ENCODE data around the gene DZIP1L. TPM values are rescaled to one million over a fixed set of nuclear protein-coding genes. Genes with fewer than 3 reads are reported as not detected.
"Not testable (repeated sequence)": the region's sequence is repeated elsewhere in the genome, so short reads cannot be mapped to it uniquely, and the experiment has no call there.

DZIP1L gene, protein sequence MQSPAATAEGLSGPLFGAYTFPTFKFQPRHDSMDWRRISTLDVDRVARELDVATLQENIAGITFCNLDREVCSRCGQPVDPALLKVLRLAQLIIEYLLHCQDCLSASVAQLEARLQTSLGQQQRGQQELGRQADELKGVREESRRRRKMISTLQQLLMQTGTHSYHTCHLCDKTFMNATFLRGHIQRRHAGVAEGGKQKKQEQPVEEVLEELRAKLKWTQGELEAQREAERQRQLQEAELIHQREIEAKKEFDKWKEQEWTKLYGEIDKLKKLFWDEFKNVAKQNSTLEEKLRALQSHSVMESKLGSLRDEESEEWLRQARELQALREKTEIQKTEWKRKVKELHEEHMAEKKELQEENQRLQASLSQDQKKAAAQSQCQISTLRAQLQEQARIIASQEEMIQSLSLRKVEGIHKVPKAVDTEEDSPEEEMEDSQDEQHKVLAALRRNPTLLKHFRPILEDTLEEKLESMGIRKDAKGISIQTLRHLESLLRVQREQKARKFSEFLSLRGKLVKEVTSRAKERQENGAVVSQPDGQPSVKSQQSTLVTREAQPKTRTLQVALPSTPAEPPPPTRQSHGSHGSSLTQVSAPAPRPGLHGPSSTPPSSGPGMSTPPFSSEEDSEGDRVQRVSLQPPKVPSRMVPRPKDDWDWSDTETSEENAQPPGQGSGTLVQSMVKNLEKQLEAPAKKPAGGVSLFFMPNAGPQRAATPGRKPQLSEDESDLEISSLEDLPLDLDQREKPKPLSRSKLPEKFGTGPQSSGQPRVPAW
- 1 to 10 TPM in 2 of 4 donors, under 1 TPM in 2; 0.27 to 1.6 (median 0.75) TPM for polyA plus RNA-seq
- long read RNA-seq, donor 1, result 0 reads
- long read RNA-seq, donor 2, result 0 reads
- long read RNA-seq, donor 3, partial matches to known transcripts, result 0 of 1 reads
- long read RNA-seq, donor 3, other reads (novel, unspliced or antisense), result 0 of 1 reads
- long read RNA-seq, donor 4, result 0 reads
- long read RNA-seq, donor 5, result 0 reads
- long read RNA-seq, donor 6, result 0 reads
- long read RNA-seq, donor 7, result 0 reads
- long read RNA-seq, donor 8, result 0 reads
- long read RNA-seq, donor 9, result 0 reads
- long read RNA-seq, donor 10, partial matches to known transcripts, result 0 of 3 reads
- long read RNA-seq, donor 10, other reads (novel, unspliced or antisense), result 0 of 3 reads

DNA sequence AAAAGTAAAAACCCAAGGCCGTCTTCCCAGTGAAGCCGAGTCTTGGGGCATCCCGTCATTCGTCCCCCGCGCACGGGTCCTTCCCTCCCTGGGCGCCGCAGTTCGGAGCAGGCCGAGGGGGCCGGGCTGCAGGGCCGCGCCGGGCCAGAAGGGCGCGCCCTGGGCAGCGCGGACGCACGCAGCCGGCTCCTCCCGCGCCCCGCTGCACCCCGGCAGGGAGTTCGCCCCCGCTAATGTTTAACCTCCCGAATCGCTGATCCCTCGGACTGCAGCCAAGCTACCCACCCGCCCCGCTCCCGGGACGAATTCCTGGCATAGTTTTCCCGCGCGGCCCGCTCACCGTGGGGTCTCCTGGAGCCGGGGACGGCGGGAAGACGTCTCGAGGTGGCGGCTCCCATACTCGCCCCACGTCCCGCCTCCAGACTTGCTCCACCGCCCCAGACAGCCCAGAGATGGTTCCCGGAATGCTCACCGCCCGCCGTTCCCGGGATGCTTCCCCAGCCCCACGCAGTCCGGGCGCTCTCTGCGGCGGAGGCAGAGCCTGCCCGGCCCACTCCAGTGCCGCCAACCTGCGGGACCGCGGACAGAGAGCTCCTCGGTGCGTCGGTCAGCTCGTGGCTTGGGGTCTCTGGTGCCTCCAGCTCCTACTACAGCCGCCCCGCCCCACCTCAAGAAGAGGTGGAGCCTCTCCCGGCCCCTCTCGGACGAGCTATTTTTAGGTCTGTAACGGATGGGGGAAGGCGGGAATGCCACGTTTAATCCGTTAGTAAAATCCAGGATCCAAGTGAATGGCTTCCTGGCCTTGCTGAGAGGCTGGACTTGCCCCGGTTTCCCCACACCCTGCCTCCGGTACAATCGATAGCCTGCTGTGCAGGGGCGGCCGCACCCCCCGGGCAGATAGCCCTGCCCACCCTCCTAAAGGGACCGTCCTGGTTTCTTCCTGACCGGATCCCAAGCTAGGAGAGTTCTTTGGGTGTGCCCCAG, at the start of gene DZIP1L:
Gene DZIP1L (minus strand): TSS at position 621 of the 984 bp plus-strand sequence. CDS start 11,637 bp downstream, outside the sequence.
- H3K36me3 ChIP-seq (ENCODE audit: control insufficient read depth in 3 of 3, insufficient read depth in 2 of 3, low read depth in 1 of 3, low read length in 3 of 3), result no peaks in the 10 kb centered on the region
- H3K9me3 ChIP-seq (ENCODE audit: control insufficient read depth in 2 of 2, insufficient read depth in 1 of 2, low read depth in 1 of 2, low read length in 1 of 2), result no peaks in the 10 kb centered on the region
- H3K27ac ChIP-seq (ENCODE audit: low read depth in 1 of 3, low read length in 2 of 3), result peak within 1 kb of the TSS in 2 of 3 donors; percentile 71 to 83
- peaks cover 0 to 7% (median 0%) of the 10 kb centered on the region in 3 donors for H3K4me1 ChIP-seq (ENCODE audit: control insufficient read depth in 3 of 3, insufficient read depth in 2 of 3, low read depth in 1 of 3, low read length in 2 of 3)
- 1% methylated on average over 82 to 86 of the region's 86 CpGs for WGBS, 3 donors
- FAIRE-seq (no peak), DNase-seq (peak; percentile 17 to 57)
- H3K27me3 ChIP-seq (ENCODE audit: control insufficient read depth in 3 of 3, insufficient read depth in 3 of 3, low read length in 3 of 3), result peaks cover 0 to 7% (median 3%) of the 10 kb centered on the region in 3 donors
- H3K4me3 ChIP-seq (ENCODE audit: low read depth in 1 of 3, low read length in 3 of 3), result peak within 1 kb of the TSS; percentile 44 to 51 (median 51)

DNA sequence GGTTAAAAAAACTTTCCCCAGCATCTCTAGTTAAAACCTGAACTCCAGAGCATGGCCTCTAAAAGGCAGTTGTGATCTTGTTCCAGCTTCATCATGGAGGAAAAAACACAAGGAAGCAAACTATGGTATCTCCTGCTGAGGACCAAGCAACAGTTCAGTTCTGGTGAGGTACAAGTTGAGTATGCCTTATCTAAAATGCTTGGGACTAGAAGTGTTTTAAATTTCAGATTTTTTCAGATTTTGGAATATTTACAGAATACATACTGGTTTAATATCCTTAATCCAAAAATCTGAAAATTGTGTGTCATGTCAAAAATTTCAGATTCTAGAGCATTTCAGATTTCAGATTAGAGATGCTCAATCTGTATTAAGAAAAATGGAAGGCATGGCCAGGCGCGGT, 49.7 kb upstream of the DZIP1L start:
- no peak overlapping the region for H3K27ac ChIP-seq (ENCODE audit: low read depth in 1 of 3, low read length in 2 of 3)
- 97 to 100% (median 97%) methylated on average over 2 of the region's 2 CpGs for WGBS, 3 donors
- no peaks in the 10 kb centered on the region for H3K9me3 ChIP-seq (ENCODE audit: control insufficient read depth in 2 of 2, insufficient read depth in 1 of 2, low read depth in 1 of 2, low read length in 1 of 2)
- H3K4me3 ChIP-seq (ENCODE audit: low read depth in 1 of 3, low read length in 3 of 3), result no peak overlapping the region
- no peaks in the 10 kb centered on the region for H3K4me1 ChIP-seq (ENCODE audit: control insufficient read depth in 3 of 3, insufficient read depth in 2 of 3, low read depth in 1 of 3, low read length in 2 of 3)
- peaks cover 5 to 36% (median 22%) of the 10 kb centered on the region in 3 donors for H3K36me3 ChIP-seq (ENCODE audit: control insufficient read depth in 3 of 3, insufficient read depth in 2 of 3, low read depth in 1 of 3, low read length in 3 of 3)
- FAIRE-seq, result no peak
- H3K27me3 ChIP-seq (ENCODE audit: control insufficient read depth in 3 of 3, insufficient read depth in 3 of 3, low read length in 3 of 3), result no peaks in the 10 kb centered on the region
- no peak for DNase-seq

DNA sequence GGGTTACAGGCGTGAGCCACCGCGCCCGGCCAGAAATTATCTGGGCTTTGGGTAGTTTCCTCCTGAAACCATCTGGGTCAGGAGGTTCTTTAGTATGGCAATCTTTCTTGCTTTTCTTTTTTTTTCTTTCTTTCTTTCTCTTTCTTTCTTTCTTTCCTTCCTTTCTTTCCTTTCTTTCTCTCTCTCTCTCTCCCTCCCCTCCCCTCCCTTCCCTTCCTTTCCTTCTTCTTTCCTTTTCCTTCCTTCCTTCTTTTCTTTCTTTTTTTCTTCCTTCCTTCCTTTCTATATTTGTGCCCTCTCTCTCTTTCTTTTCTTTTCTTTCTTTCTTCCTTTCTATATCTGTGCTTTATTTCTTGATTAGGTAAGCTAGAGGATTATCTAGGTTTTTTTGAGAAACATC, 42.3 kb upstream of the DZIP1L start:
- Histone ChIP-seq H3K4me1 (ENCODE audit: control insufficient read depth in 3 of 3, insufficient read depth in 2 of 3, low read depth in 1 of 3, low read length in 2 of 3) (no peaks in the 10 kb centered on the region), H3K36me3 (ENCODE audit: control insufficient read depth in 3 of 3, insufficient read depth in 2 of 3, low read depth in 1 of 3, low read length in 3 of 3) (peaks cover 3 to 6% (median 4%) of the 10 kb centered on the region in 3 donors), H3K9me3 (ENCODE audit: control insufficient read depth in 2 of 2, insufficient read depth in 1 of 2, low read depth in 1 of 2, low read length in 1 of 2) (no peaks in the 10 kb centered on the region), H3K4me3 (ENCODE audit: low read depth in 1 of 3, low read length in 3 of 3) (no peak overlapping the region), H3K27ac (ENCODE audit: low read depth in 1 of 3, low read length in 2 of 3) (no peak overlapping the region), H3K27me3 (ENCODE audit: control insufficient read depth in 3 of 3, insufficient read depth in 3 of 3, low read length in 3 of 3) (no peaks in the 10 kb centered on the region)
- WGBS, 3 donors, result 89 to 95% (median 91%) methylated on average over 4 of the region's 4 CpGs
- no peak for DNase-seq
- no peak for FAIRE-seq

DNA sequence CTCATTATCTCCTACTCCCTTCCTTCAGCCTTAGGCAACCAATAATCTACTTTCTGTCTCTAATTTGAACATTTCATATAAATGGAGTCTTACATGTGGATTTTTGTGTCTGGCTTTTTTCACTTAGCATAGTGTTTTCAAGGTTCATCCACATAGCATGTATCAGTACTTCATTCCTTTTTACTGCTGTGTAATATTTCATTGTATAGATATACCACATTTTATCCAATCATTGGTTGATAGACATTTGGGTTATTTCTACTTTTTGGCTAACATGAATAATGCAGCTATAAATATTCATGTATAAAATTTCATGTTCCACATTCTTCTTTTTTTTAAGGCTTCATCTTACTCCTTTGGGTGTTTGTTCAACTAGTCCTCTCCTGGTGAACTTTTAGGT, 39.1 kb upstream of the DZIP1L start:
- no peaks in the 10 kb centered on the region for H3K9me3 ChIP-seq (ENCODE audit: control insufficient read depth in 2 of 2, insufficient read depth in 1 of 2, low read depth in 1 of 2, low read length in 1 of 2)
- no peak for DNase-seq

DNA sequence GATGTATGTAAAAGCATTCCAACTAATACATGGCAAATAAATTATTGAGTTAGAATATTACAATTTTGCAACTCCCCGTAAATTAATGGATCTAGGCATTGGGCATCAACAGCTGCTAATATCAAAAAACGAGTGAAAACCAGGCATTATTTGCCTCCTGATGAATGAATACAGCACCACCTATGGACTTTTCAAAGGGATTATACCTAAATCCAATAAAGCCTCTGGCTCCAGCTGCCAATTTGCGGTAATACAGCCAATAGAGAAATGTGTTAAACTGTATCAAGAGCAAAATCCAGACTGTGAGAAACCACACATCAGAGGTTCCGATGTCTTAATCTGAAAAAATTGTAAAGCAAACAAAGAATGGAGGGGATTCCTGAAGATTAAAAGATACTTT, 33.1 kb upstream of the DZIP1L start:
- no peaks in the 10 kb centered on the region for H3K27me3 ChIP-seq (ENCODE audit: control insufficient read depth in 3 of 3, insufficient read depth in 3 of 3, low read length in 3 of 3)
- no peak overlapping the region for H3K4me3 ChIP-seq (ENCODE audit: low read depth in 1 of 3, low read length in 3 of 3)
- no peaks in the 10 kb centered on the region for H3K36me3 ChIP-seq (ENCODE audit: control insufficient read depth in 3 of 3, insufficient read depth in 2 of 3, low read depth in 1 of 3, low read length in 3 of 3)
- DNase-seq (no peak), FAIRE-seq (no peak)
- H3K27ac ChIP-seq (ENCODE audit: low read depth in 1 of 3, low read length in 2 of 3), result no peak overlapping the region
- whole genome bisulfite sequencing, 3 donors, result 56 to 71% (median 60%) methylated on average over 4 of the region's 4 CpGs
- H3K4me1 ChIP-seq (ENCODE audit: control insufficient read depth in 3 of 3, insufficient read depth in 2 of 3, low read depth in 1 of 3, low read length in 2 of 3), result no peaks in the 10 kb centered on the region
- H3K9me3 ChIP-seq (ENCODE audit: control insufficient read depth in 2 of 2, insufficient read depth in 1 of 2, low read depth in 1 of 2, low read length in 1 of 2), result no peaks in the 10 kb centered on the region

More for the DNA sequence above, 39.1 kb upstream of the DZIP1L start:
- H3K4me1 ChIP-seq (ENCODE audit: control insufficient read depth in 3 of 3, insufficient read depth in 2 of 3, low read depth in 1 of 3, low read length in 2 of 3), result no peaks in the 10 kb centered on the region
- no peaks in the 10 kb centered on the region for H3K36me3 ChIP-seq (ENCODE audit: control insufficient read depth in 3 of 3, insufficient read depth in 2 of 3, low read depth in 1 of 3, low read length in 3 of 3)
- no peak overlapping the region for H3K4me3 ChIP-seq (ENCODE audit: low read depth in 1 of 3, low read length in 3 of 3)
- H3K27ac ChIP-seq (ENCODE audit: low read depth in 1 of 3, low read length in 2 of 3), result no peak overlapping the region
- no peak for FAIRE-seq
- H3K27me3 ChIP-seq (ENCODE audit: control insufficient read depth in 3 of 3, insufficient read depth in 3 of 3, low read length in 3 of 3), result no peaks in the 10 kb centered on the region

DNA sequence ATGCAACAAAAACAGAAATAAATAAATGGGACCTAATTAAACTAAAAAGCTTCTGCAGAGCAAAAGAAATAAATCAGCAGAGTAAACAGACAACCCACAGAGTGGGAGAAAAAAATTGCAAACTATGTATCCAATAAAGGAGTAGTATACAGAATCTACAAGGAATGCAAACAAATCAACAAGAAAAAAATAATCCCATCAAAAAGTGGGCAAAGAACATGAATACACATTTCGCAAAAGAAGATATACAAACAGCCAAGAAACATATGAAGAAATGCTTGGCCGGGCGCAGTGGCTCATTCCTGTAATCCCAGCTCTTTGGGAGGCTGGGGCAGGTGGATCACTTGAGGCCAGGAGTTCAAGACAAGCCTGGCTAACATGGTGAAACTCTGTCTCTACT, 26.8 kb upstream of the DZIP1L start:
- not testable (repeated sequence) for H3K27me3 ChIP-seq (ENCODE audit: control insufficient read depth in 3 of 3, insufficient read depth in 3 of 3, low read length in 3 of 3); DNase-seq; H3K4me1 ChIP-seq (ENCODE audit: control insufficient read depth in 3 of 3, insufficient read depth in 2 of 3, low read depth in 1 of 3, low read length in 2 of 3); FAIRE-seq; H3K4me3 ChIP-seq (ENCODE audit: low read depth in 1 of 3, low read length in 3 of 3); H3K9me3 ChIP-seq (ENCODE audit: control insufficient read depth in 2 of 2, insufficient read depth in 1 of 2, low read depth in 1 of 2, low read length in 1 of 2); H3K36me3 ChIP-seq (ENCODE audit: control insufficient read depth in 3 of 3, insufficient read depth in 2 of 3, low read depth in 1 of 3, low read length in 3 of 3); H3K27ac ChIP-seq (ENCODE audit: low read depth in 1 of 3, low read length in 2 of 3)
- 80 to 93% (median 84%) methylated on average over 3 of the region's 3 CpGs for WGBS, 3 donors

DNA sequence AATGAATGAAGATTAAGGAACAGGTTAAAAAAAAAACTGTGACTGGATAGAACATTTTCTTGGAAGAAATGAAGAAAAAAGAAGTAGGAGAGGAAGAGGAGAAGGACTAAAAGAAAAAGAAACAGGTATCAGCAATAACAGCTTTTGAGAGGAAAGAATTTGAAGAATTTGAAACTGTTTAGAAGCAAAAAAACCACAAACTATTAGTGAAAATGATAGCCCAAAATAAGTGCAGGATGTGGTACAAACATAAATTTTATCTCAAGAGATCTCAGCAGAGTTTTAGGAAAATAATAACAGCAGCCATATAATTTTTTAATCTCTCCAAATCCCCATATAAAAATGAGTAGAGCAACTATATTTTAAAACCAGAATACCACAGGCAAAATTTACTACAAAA, 25.5 kb upstream of the DZIP1L start:
- no peak for DNase-seq
- Histone ChIP-seq H3K27me3 (ENCODE audit: control insufficient read depth in 3 of 3, insufficient read depth in 3 of 3, low read length in 3 of 3) (peaks cover 0 to 2% (median 0%) of the 10 kb centered on the region in 3 donors), H3K36me3 (ENCODE audit: control insufficient read depth in 3 of 3, insufficient read depth in 2 of 3, low read depth in 1 of 3, low read length in 3 of 3) (no peaks in the 10 kb centered on the region), H3K9me3 (ENCODE audit: control insufficient read depth in 2 of 2, insufficient read depth in 1 of 2, low read depth in 1 of 2, low read length in 1 of 2) (no peaks in the 10 kb centered on the region), H3K27ac (ENCODE audit: low read depth in 1 of 3, low read length in 2 of 3) (no peak overlapping the region), H3K4me3 (ENCODE audit: low read depth in 1 of 3, low read length in 3 of 3) (no peak overlapping the region), H3K4me1 (ENCODE audit: control insufficient read depth in 3 of 3, insufficient read depth in 2 of 3, low read depth in 1 of 3, low read length in 2 of 3) (no peaks in the 10 kb centered on the region)
- FAIRE-seq, result no peak

Measured in small intestine (tissue), 16 donors.